ENCODE data around the gene ORM1.

DNA sequence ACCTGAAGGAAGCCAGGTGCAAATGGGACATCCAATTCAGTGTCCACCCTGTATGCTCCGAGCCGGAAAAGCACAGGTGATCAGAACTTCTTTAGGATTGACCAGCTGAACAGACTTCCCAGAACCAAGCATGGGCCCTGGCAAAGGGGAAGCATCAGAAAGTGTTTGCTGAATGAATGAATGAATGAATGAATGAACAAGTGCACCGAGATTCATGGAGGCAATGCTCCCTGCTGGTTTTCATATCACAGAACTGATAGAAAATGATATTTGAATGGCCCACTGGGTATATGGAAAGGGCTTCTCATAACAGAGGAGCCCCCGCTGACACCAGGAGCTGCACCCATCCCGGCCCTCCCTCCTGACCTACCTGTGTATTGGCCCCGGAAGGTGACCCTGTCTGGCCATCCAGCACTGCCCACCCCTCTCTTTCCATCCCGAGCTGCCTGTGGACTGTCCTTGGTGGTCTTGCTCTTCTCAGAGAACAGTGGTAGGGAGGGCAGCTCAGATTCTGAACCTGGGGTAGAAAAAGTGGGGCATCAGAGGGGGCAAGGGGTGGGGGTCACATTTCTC lies 22.7 kb downstream of the ORM1 start:
- TF ChIP-seq, protein P1, sequence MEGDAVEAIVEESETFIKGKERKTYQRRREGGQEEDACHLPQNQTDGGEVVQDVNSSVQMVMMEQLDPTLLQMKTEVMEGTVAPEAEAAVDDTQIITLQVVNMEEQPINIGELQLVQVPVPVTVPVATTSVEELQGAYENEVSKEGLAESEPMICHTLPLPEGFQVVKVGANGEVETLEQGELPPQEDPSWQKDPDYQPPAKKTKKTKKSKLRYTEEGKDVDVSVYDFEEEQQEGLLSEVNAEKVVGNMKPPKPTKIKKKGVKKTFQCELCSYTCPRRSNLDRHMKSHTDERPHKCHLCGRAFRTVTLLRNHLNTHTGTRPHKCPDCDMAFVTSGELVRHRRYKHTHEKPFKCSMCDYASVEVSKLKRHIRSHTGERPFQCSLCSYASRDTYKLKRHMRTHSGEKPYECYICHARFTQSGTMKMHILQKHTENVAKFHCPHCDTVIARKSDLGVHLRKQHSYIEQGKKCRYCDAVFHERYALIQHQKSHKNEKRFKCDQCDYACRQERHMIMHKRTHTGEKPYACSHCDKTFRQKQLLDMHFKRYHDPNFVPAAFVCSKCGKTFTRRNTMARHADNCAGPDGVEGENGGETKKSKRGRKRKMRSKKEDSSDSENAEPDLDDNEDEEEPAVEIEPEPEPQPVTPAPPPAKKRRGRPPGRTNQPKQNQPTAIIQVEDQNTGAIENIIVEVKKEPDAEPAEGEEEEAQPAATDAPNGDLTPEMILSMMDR (IDR thresholded peaks at IDR 0.05; ENCODE audit: control extremely low read depth in 1 of 3, insufficient read depth in 1 of 3, low read depth in 1 of 3, low read length in 3 of 3) = no peak
- TF ChIP-seq SRF (IDR thresholded peaks at IDR 0.05; ENCODE audit: low read depth, low read length) (no peak), ASH2L (IDR thresholded peaks at IDR 0.05; ENCODE audit: low read length) (no peak), SIX5 (IDR thresholded peaks at IDR 0.05; ENCODE audit: low read depth, low read length) (no peak), SUZ12 (IDR thresholded peaks at IDR 0.05; ENCODE audit: low read length) (no peak), ZNF274 (IDR thresholded peaks at IDR 0.05; ENCODE audit: borderline replicate concordance, extremely low read depth, low read length) (no peak), POLR2AphosphoS5 (IDR thresholded peaks at IDR 0.05; ENCODE audit: low read depth, low read length) (no peak), CTBP2 (IDR thresholded peaks at IDR 0.05; ENCODE audit: borderline replicate concordance, insufficient read depth, insufficient read length, low read length) (no peak), CHD2 (IDR thresholded peaks at IDR 0.05; ENCODE audit: low read length) (no peak), RAD21 (IDR thresholded peaks at IDR 0.05 in 1 of 2, conservative IDR thresholded peaks at IDR 0.05 in 1 of 2; ENCODE audit: low read depth in 2 of 2, low read length in 2 of 2) (no peak), SP1 (IDR thresholded peaks at IDR 0.05; ENCODE audit: low read depth, low read length) (no peak), EZH2 (IDR thresholded peaks at IDR 0.05; ENCODE audit: low read depth, low read length, severe bottlenecking) (no peak)

Measured in H1 (cell line).